Left forelimb (tissue), 1 donor: ENCODE results near the gene GRAP2.
"Not testable (repeated sequence)": the region's sequence is repeated elsewhere in the genome, so short reads cannot be mapped to it uniquely, and the experiment has no call there.

Experiments
- DNase-seq: peaks from one replicate; pipeline ENCODE4 v3.0.0-alpha.2; 2018; ENCODE audit warnings: low spot score

Gene GRAP2

DNA sequence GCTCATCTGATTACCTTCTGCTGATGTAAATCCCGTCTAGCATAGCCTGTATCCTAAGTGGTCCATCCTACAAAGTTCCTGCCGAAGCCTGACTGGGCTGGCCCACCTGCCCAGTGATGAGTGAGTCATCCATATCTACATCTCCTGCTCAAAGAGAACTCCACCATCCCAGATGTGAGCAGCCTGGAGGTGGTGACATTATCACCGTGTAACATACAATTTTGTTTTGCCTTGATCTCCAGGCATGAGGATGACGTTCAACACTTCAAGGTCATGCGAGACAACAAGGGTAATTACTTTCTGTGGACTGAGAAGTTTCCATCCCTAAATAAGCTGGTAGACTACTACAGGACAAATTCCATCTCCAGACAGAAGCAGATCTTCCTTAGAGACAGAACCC is 64.9 kb downstream of the GRAP2 start:
- no peak for DNase-seq

DNA sequence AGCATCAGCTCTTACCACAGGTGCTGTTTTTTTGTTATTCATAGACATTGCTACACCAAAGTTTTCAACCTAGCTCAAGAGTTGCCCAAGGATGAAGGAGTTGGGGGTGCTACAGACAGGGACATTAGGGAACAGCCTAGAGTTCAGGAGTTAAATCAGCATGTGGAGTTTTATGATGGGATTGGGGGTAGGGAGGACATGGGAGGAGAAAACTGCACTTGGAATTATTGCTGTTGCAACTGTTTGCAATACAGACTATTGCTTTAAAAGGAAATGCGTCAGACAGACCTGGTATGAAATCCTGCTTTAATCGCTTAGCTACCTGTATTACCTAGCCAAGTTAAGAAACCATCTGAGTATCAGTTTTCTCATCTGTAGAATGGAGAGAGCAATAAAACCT is 65.6 kb downstream of the GRAP2 start:
- no peak for DNase-seq

DNA sequence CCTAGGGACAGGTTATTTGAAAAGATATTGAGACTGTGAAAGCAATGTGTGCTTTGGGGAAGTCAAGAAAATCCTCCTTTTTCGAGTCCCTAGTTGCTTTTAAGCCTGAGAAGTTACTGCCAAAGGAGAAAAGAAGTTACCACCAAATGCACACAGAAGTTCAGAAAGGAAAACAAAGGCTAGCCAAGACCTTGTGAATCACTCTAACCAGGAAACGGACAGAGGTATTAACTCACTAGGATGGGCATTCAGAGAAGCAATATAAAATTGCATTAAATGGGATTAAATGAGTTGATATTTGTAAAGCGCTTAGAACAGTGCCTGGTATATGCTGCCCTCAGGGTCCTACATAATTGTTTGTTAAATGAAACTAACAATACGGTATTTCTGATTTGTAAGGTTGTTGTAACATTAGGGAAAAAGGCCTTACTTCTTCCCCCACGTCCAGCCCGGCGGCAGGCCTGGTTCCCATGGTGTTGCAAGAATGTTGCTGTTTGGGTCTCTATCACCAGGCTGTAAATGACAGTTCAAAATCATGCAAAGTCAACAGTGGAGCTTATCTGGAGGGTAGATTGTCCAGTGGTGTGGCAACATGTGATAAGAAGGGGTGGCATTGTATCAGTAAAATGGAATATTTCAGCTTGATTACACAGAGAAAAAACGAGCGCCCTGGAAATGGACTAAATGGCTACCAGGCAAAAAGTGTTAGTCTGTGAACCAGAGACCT is 66.4 kb downstream of the GRAP2 start:
- no peak for DNase-seq

DNA sequence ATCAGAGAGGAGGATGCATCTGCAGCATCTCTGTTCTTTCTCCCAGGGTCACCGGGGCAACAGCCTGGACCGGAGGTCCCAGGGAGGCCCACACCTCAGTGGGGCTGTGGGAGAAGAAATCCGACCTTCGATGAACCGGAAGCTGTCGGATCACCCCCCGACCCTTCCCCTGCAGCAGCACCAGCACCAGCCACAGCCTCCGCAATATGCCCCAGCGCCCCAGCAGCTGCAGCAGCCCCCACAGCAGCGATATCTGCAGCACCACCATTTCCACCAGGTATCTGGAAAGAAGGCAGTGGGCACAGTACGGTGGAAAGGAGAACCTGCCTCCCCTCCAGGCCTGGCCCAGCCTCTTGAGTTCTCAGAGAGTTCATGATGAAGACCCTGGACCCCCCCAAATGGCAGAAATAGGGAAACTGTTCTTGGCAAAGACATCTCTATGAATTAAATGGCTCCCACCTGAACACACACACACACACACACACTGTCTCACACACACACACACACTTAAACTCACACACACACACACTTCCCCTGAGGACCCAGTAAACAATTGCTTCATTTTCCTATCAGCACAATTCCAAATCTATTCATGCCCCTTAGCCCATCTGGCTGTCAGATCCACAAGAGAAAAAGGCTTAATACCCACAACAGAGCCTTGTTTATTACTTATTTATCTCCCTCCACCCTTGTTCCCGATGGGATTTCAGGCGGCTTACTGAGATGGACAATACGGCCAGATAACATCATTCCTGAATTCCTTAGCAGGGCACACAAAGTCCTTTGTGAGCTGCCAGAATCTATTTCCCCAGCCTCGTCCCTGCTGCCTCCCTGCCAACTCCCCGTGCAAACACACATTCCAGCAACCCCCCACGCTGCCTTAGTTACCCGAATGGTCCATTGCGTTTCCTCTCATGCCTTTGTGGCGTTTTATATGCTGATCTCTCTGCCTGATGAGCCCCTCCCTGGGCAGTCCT is 67.4 kb downstream of the GRAP2 start:
- DNase-seq: no peak

DNA sequence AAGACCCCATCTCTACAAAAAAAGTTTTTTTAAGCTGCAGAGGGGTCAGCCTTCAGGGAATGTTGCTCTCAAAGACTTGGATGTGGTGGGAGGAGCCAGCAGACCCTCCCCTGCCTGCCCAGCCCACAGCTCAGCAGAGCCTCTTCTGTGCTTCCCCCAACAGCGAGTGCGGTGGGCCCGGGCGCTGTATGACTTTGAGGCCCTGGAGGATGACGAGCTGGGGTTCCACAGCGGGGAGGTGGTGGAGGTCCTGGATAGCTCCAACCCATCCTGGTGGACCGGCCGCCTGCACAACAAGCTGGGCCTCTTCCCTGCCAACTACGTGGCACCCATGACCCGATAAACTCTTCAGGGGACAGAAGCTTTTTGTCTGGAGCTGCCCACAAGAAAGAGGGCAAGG is 69.9 kb downstream of the GRAP2 start:
- DNase-seq: no peak

DNA sequence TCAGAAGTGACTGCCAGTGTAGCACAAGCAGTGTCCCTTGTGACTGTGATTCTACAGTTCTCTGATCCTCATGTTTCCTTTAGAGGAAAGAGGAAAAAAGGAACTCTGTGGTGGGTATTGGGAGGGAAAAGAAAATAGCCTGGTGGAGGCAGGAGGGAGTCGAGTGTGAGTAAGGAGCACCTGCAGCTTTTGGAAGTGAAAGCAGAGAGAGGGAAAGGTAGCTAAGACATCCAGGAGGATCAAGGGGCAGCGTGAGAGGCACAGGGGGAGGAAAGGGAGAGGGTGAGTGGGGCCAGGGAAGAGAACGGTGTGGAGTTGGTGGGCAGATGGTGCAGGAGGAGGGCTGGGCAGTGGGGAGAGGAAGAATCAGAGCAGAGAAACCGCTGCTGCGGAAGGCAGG is 71.8 kb downstream of the GRAP2 start:
- DNase-seq: no peak

DNA sequence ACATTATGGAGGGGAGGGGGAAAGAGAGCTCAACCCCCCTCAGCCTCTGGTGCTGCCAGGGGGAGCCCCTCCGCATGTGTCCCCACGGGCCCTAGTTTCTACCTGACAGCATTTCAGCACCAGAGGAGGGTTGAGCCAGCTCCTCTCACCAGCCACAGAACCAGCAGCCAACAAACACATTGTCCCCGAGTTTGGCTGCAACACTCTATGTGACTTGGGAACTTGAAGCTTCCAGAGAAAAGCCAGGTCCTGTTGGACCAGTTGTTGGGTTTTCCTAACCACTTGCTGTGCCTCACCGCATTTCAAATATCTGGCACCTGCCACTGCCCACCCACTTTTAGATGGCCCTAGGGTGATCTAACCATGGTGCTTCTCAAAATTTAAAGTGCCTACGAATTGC is 72.8 kb downstream of the GRAP2 start:
- DNase-seq: no peak

DNA sequence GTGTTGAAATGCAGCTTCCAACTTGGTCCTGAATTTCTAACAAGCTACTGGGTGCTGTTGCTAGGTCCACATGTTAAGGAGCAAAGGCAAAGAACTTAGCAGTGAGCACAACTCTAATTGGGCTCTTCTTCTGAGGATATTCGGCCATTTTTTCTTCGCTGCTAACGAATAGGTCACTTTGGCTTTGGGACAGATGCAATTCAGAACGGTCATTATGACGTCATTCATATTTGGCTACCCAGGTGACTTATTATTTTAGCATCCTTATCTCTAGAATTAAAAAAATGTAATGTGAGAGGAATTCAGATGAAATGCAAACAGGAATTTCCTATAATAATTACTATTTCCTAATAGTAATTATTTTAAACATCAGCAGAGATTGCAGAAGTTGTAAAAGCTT is 73.2 kb downstream of the GRAP2 start:
- DNase-seq: no peak

DNA sequence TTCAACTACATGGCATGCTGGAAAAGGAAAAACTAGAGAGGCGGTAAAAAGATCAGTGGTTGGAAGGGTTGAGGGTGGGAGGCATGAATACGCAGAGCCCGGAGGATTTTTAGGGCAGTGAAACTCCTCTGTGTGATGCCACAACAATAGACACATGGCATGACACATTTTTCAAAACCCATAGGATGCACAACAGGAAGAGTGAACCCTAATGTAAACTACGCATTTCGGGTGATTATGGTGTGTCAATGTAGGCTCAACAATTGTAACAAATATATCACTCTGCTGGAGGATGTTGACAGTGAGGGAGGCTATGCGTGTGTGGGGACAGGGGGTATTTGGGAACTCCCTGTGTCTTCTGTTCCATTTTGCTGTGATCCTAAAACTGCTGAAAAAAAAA is 78.2 kb downstream of the GRAP2 start:
- DNase-seq: no peak

DNA sequence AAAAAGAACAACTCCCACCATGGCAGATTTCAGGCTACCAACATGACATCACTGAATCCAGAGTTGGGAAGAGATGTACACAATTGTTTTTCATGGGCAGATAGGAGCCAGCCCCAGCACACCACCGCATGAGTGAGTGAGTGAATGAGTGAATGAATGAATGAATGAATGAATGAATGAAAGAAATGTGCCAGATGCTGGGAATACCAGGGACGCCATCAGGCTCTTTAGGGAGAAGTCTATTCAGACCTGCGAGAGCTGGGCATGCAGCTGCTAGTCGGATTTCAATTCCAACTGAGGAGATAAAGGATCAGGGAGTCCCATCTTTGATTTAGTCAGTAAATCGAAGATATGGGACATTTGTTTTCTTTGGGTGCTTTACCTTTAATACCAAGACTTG is 78.6 kb downstream of the GRAP2 start:
- DNase-seq: no peak

DNA sequence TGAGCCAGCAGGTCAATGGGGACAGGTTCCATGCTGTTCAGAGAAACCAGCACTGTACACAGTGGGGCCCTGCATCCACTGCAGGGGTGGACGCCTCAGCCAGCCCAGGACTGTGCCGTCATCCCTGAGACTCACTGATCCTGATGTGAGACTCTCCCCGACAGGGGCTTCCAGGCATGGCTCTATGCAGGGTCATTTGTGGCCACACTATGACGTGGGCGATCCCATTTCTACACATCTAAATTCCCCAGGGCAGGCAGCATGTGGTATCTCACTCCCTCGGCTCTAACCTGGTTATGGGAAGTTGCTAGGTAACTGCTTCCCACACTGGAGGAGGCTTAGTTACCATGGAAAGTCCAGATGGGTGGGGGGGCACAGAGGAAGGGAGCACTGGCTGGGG is 79.7 kb downstream of the GRAP2 start:
- no peak for DNase-seq

DNA sequence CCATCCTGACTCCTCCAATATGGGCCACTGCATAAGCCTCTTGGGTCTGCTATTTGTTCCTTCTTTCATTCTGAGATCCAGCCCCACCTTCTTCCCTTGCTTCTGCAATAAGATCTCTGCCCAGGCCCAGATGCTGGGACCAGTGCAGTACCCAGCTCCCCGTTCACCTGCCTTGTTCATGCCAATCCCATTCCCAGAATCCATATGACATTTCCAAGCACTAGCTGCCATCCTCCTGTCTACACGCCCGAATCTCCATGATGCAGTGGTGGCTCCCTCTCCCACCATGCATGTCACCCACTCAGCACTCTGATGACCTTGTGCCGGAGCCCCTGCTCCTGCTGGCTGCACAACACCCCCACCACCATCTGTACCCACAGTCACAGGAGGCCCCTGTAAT is 82.5 kb downstream of the GRAP2 start:
- no peak for DNase-seq

DNA sequence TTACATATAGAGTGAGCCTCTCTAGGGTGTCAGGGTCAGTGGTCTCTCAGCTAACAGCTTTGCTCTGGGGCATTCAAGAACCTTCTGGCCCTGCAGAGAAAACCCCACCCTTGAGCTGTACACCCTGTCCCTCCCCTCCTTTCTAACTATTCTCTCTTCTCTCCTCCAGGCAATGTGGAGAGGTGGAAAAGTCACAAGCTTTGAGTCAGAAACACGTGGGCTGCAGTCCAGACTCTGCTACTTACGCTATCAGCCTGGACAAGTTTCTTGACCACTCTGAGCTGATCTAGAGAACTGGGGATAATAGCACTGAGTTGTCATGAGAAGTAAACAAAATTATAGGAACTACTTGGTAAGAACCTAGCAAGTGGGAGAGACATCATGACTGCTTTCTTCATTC is 83.1 kb downstream of the GRAP2 start:
- no peak for DNase-seq

DNA sequence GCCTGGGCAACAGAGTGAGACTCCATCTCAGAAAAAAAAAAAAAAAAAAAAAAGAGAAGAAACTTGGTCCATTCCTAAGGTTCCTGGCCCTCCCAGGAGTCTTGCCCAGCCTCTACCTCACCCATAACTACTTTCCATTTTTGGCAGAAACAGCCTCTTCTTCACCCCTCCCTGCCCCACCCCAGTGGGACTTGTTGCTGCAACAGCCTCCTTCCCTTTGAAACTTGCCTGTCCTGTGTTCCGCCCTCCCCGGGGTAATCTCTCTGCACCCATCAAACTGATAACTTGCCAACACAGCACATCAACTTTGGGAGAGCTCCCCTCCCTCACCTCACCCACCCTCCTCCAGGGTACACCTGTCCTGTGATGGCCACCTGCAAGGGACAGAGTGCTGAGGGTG is 83.9 kb downstream of the GRAP2 start:
- DNase-seq: no peak

DNA sequence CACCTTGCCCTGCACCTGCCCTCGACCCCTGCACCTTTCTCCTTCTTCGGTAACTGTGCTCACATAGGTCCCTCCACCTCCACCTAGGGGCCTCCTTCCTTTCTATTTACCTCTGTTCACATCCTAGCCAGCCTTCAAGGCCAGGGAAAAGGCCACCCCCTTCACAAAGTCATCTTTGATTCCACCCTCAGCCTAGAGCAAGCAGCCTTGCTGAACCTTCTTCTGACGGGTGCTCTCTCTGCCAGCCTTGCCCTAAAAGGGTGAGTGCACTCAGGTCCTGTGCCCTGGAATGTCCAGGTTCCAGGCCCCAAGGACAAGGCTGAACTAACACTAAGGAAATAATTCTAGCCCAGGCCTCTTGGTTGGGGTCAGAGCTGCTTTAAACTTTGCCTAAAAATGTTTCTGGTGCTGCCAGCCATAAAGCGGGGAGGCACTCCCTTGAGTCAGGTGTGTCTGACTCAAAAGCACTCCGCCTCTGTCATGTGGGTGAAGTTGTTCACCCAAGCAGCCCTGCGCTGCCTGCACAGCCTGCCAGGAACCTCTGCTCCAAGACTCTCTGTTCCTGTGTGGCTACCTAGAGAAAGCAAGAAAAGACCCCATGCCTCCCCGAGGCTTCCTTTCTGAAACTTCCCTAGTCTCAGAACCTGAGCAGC is 84.6 kb downstream of the GRAP2 start:
- no peak for DNase-seq

DNA sequence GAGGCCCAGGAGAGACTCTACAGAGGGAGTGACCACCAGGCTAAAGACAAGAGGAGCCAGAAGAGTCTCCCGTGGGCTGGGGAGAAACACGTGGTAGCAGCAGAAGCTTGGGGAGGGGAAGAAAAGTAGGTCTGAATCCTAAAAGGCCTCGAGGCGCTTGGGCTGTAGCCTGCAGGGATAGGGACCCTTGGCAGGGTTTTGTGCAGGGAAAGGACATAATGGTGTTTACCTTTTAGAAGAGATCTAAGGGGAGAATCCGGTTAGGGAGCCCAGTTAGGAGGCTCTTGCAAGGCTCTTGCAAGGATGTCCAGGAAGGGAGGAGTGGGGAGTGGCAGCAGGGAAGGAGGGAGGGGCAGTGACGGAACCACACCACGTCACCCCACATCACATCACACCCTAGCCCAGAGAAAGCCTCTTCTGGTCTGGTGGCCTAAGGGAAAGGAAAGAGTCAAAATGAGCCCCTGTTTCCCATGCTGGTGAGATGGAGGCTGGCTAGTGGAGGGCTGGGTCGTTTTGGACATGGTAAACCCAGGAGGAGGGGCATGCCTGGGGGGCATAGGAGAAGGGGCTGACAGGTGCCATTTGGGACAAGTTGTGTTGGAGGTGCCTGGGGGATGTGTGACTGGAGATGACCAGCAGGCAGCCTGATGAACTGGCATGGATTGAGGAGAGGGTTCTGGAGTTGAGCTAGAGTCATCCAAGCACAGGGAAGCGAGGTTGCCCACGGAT is 87.7 kb downstream of the GRAP2 start:
- no peak for DNase-seq

DNA sequence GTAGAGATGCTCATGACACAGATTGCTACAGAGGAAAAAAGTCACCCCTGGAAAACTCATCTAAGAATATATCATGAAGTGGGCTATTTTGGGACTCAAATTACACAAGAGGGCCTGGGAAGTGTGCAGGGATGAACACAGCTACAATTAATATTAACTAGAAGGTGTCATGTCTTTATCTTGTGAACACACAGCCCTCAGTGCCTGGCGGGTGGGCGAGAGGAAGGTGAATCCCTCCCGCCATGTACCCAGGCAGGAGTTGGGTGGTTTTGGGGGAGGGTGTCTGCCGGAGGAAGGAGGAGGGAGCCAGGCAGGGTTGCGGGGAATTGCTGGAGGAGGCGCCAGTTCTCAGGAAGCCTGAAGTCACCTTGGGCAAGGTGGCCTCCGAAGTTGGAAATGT is 88.7 kb downstream of the GRAP2 start:
- no peak for DNase-seq

DNA sequence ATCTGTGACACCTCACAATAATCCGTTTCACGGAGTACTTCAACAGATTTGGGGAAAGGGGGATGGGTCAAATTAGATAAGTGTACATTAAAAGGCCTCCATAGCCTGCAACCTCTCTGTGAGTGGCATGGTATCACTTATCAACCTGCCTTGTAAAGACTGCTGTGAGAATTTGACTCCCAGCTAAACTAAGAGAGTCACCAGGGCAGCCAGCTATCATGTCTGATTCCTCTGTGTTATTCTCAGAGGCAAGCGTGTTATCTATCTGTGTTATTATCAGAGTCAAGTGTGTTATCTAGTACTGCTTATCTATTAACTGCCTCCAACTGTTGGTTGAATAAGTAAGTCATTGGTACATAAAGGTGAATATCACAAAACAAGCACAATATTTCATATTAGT is 89.8 kb downstream of the GRAP2 start:
- no peak for DNase-seq

DNA sequence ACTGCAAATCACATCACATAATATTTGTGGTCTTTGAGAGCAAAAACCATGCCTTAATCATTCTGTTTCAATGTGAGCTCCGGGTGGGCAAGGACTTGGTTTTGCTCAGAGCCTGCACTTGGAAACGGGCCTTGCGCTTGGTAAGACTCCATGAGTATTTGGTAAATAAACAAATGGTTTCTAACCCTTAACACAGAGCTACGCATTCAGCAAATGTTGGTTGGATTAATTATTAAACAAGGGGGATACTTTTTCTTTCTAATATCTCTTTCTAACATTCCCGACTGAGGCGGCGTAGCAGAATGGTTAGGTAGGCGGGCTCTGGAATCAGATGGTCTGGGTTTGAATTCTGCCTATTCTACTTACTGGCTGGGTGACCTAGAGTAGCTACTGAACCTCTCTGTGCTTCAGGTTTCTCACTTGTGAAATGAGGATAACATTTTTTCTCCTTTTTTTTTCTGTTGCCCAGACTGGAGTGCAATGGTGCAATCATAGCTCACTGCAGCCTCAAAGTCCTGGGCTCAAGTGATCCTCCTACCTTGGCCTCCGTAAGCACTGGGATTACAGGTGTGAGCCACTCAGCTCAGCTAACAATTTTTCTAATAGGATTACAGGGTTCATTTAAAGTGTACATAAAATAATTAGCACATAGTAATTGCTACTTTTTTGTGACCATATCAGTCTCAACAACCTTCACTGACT is 90.4 kb downstream of the GRAP2 start:
- DNase-seq: no peak

DNA sequence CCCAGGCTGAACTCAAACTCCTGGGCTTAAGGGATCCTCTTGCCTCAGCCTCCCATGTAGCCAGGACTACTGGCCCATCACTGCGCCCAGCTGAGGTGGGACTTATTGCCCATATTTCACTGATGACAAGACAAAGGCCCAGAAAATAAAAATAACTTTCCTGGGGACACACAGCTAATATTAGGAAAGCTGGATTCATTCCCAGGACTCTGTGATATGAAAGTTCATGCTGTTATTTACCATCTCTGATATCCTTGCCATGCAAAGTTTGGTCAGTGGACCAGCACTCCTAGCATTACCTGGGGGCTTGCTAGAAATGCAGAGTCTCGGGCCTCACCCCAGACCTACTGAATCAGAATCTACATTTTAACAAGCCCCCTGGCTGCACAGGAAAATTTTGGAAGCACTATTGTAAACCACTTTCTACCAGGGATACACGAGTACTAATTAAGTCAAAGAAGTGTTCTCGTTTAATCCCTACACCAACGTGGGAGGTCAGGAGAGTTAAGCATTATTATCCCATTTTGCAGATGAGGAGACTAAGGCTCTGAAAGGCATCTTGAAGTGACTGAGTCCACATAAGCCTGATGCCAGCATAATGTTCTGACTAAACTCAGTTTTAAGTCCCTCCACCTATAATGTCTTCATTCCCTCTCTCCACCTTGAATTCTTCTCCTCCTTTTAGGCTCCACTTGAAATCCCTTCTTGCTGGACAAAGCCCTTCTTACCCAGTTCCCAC is 91.4 kb downstream of the GRAP2 start:
- no peak for DNase-seq

DNA sequence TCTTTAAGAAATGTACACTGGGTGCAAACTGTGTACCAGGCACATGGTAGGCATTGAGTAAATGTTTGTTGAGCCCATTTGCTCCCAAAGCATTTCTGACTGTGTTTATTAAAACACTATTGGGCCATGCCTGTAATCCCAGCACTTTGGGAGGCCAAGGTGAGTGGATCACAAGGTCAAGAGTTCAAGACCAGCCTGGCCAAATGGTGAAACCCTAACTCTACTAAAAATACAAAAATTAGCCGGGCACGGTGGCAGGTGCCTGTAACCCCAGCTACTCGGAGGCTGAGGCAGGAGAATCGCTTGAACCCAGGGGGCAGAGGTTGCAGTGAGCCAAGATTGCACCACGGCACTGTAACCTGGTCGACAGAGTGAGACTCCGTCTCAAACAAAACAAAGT is 92.0 kb downstream of the GRAP2 start:
- DNase-seq: not testable (repeated sequence)
